Inflammatory macrophage treated with lipopolysaccharide for 4 hours (primary cell): ENCODE measurements around the gene ZC3H8.
"Not testable (repeated sequence)": the region's sequence is repeated elsewhere in the genome, so short reads cannot be mapped to it uniquely, and the experiment has no call there.

ENCODE experiments used
- DNase-seq: peaks from one replicate; pipeline ENCODE4 v3.0.0-alpha.2; 2020

Gene ZC3H8

GRCh38 chr2:112254466-112255240 is at the start of gene ZC3H8:
Gene ZC3H8, minus strand, starts transcription at chr2:112255042. Its CDS starts 61 bp downstream, at chr2:112254981.
- DNase-seq: peak; percentile 92

GRCh38 chr2:112304298-112304941 is 49.6 kb upstream of the ZC3H8 start:
- no peak for DNase-seq

DNA sequence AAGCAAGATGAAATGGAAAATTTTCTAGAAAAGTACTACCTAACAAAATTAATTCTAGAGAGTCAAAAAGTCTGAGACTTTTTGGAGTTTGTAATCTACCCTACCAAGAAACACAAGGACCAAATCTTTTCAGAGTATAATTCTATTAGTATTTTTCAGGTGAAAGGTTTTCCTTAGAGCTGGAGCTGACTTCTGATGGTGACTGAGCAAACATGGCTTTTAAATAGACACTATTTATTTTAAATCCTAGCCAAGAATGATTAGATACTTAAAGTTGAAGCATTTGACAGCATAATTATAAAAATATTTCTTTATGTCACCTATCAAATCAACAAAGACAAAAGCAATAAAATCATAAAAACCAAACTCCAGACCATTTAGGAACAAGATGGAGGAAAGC is 47.1 kb upstream of the ZC3H8 start:
- DNase-seq: no peak

DNA sequence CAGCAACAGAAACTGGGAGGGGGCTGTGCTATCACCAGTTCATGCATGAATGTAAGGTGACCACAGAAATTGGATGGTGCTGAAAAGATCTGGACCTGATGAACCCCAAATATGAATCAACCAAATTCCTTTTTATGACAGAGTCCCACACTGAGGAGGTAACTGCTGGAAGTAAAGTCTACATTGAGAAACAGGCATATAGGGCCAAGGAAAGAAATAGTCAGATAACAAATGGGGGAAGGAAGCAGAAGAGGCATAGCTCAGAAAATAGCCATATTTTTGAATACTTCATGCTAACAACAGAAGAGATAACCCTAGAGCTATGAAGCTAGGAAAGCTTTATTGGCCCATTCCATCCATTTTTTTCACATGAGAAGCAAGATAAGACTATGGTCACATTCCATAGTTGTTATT is 46.3 kb upstream of the ZC3H8 start:
- DNase-seq: no peak

- DNase-seq: no peak
Measured at GRCh38 chr2:112296407-112296806, 41.6 kb upstream of the ZC3H8 start.

- no peak for DNase-seq
Measured at GRCh38 chr2:112295407-112296078, 40.7 kb upstream of the ZC3H8 start.

DNA sequence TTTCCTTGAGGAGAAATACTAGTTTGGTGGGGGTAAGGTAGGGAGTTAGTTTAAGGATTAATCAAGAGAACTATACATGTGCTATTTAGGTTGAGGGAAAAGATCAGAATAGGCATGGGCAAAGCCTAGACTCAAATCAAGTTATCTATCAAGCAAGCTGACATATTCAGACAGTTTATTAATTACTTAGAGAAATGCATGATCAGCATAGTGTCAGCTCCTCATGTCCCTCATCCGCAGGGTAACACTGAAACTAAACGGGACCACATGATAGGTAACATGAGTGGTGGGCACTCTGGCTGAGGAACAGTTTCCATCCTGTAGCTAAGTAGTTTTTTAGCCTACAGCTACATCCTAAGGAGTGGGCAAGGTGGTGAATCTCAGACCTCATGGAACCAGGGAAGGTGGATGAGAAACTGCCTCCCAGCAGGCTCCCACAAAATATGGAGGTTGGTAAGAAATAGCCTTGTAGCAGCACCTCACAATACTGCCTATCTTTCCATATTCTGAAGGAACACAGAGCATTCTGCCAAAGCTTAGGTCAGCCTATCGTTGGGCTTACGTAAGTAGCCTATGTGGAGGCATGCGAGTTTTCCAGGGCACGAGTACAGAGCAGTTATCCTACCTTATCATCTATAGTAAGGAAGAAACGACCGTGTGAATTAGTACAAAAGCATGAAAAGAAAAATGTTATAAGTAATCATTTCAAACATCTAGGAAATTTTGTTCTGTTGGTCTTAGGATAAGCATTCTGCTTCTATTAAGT is 39.0 kb upstream of the ZC3H8 start:
- no peak for DNase-seq

DNA sequence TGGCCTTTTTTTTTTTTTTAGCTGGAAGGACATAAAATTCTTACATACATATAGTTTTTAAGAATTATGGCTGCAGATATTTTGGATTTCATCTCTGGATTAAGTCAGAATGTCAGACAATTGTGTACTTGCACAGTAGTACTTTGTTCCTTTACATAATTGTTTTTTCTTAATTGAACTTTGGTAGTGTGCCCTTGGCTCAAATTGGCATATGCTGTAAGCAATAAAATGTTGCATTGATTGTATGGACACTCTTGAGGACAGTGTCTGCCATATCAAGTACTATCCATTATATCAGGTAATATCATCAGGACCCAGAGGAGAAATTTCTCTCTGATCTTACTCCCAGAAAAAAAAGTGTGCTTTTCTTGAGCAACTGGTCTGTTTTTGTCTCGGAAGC is 35.8 kb upstream of the ZC3H8 start:
- DNase-seq: no peak

DNA sequence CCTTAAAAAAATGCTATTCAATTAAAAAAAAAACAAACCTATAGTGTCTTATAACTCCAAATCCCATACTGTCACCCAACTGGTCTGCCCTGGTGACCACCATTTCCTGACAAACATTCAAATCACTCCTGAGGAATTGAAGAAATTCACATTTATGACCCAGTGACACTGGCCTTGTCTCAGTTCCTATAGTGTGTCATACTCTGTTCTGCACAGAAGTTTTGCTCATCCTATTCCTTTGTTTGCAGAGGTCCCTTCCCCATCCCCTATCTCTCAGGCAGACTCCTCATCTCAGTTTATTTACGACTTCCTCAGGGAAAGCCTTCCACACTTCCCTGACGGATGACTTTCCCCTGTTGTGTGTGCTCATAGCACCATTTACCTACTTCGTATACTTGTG is 35.2 kb upstream of the ZC3H8 start:
- DNase-seq: no peak

DNA sequence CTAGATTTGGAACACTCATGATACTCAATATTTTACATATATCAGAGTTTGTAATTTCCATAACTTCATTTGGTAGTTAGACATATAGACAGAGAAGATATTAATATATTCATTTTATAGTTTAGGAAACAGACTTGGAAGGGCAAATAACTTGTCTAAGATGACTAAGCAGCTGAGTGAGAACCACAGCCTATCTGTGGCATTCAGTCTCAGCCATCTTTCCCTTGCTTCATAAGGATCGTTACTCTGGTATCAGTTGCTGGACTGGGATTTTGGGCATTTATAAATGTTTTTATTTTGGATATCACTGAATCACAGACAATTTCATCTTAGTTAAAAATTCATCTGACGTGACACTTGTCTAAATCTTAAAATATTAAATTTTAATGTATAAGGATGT is 28.7 kb upstream of the ZC3H8 start:
- DNase-seq: not testable (repeated sequence)

DNA sequence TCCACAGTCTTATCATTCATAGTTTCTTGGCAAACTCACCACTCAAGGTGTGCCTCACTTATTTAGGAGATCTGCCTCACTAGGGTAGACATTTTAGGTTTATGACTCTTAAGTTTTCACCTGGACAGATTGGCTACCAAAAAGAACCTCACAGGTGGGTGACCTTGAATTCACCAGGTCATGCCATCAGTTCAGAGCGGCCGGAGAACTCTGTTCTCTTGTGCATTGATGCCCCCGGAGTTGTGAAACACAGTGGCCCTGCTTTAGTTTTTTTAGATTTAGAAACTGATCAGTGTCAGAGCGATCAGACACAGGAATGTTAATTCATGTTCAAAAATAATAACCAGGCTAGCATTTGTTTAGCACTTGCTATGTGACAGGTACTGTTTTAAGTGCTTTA is 27.2 kb upstream of the ZC3H8 start:
- not testable (repeated sequence) for DNase-seq

GRCh38 chr2:112277596-112278220 is 22.9 kb upstream of the ZC3H8 start:
- no peak for DNase-seq

- no peak for DNase-seq
Measured at GRCh38 chr2:112276954-112277353, 22.1 kb upstream of the ZC3H8 start.

- peak; percentile 80 for DNase-seq
Measured at GRCh38 chr2:112275887-112276773, 21.3 kb upstream of the ZC3H8 start.

GRCh38 chr2:112275311-112275886 is 20.6 kb upstream of the ZC3H8 start, which contains the start of gene ZC3H6:
Gene ZC3H6, plus strand, starts transcription at chr2:112275597. Its CDS starts 398 bp downstream, at chr2:112275995.
- peak; percentile 97 for DNase-seq

DNA sequence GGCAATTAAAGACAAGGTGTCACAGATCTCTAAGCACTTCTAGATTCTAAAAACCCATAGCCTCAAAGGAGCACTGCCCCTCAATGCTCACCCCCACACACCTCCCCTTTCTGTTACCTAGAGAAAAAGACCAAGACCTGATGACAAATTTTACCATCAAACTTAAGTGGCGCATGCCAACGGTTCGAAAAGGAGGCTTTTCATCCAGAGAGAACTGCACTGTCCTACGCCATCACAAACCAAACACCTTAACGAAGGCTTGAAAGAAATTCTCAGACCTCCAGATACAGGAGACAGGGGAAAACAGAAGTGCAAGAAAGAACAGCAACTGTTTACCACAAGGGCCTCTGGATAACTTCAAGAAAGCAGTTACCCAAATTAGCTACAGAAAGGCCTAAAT is 18.5 kb upstream of the ZC3H8 start:
- DNase-seq: no peak

GRCh38 chr2:112272669-112273068 is 17.8 kb upstream of the ZC3H8 start:
- no peak for DNase-seq

- no peak for DNase-seq
Measured at GRCh38 chr2:112268547-112268946, 13.7 kb upstream of the ZC3H8 start.

- DNase-seq: no peak
Measured at GRCh38 chr2:112262876-112263275, 8.0 kb upstream of the ZC3H8 start.

DNA sequence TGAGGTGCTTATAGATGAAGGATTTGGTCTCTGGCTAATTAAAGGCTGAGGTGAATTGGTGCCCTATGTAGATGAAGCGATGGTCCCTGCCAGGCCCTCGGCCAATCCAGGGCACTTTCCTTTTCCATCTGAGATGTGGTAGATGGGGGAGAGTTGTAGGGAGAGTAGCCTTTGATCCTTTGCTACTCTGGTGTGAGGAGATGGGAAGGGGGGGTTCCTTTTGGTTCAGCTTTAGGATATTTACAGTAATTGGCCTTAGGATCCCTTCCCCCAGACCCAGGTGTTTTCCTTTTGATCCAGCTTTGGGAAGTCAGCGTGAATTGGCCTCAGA is 5.4 kb upstream of the ZC3H8 start:
- DNase-seq: no peak
